HEK293 (cell line): ENCODE results near the gene NFKBIE.

ENCODE experiments used
- CTCF ChIP-seq: fragments of 450-650 bp; formaldehyde crosslinking; IDR thresholded peaks from 2 replicates; pipeline ENCODE4 v1.5.1; 2016; ENCODE audit warnings: missing biosample characterization, missing genetic modification characterization
- IKZF3 ChIP-seq: fragments of 450-650 bp; IDR thresholded peaks from 2 replicates; pipeline ENCODE4 v1.5.0; 2018; ENCODE audit warnings: missing biosample characterization, mild to moderate bottlenecking, missing genetic modification characterization, moderate library complexity
- KLF17 ChIP-seq: fragments of 450-650 bp; formaldehyde crosslinking; IDR thresholded peaks from 2 replicates; pipeline ENCODE4 v1.5.1; 2016; ENCODE audit warnings: missing biosample characterization, missing genetic modification characterization
- KLF8 ChIP-seq: fragments of 450-650 bp; formaldehyde crosslinking; IDR thresholded peaks from 2 replicates; pipeline ENCODE4 v1.5.1; 2016; ENCODE audit warnings: missing biosample characterization, missing genetic modification characterization
- PRDM2 ChIP-seq: fragments of 450-650 bp; formaldehyde crosslinking; IDR thresholded peaks from 2 replicates; pipeline ENCODE4 v1.5.1; 2016; ENCODE audit warnings: missing biosample characterization, missing genetic modification characterization, borderline replicate concordance
- REPIN1 ChIP-seq: fragments of 450-650 bp; formaldehyde crosslinking; IDR thresholded peaks from 2 replicates; pipeline ENCODE4 v1.5.1; 2017; ENCODE audit warnings: missing biosample characterization, missing genetic modification characterization, low read depth
- SP3 ChIP-seq: fragments of 450-650 bp; formaldehyde crosslinking; IDR thresholded peaks from 2 replicates; pipeline ENCODE4 v1.5.1; 2016; ENCODE audit warnings: missing biosample characterization, missing genetic modification characterization
- SP7 ChIP-seq: fragments of 450-650 bp; formaldehyde crosslinking; IDR thresholded peaks from 2 replicates; pipeline ENCODE4 v1.5.1; 2016; ENCODE audit warnings: missing biosample characterization, missing genetic modification characterization
- TCF7L2 ChIP-seq: IDR thresholded peaks from 2 replicates; pipeline ENCODE4 v1.6.1; 2011; ENCODE audit warnings: low read depth, mild to moderate bottlenecking, inconsistent platforms, low read length, moderate library complexity, borderline replicate concordance
- ZBTB8A ChIP-seq: fragments of 450-650 bp; formaldehyde crosslinking; IDR thresholded peaks from 2 replicates; pipeline ENCODE4 v1.5.1; 2016; ENCODE audit warnings: missing biosample characterization, missing genetic modification characterization
- ZNF10 ChIP-seq: fragments of 450-650 bp; formaldehyde crosslinking; IDR thresholded peaks from 2 replicates; pipeline ENCODE4 v1.5.1; 2017; ENCODE audit warnings: missing biosample characterization, missing genetic modification characterization
- ZNF138 ChIP-seq: fragments of 450-650 bp; formaldehyde crosslinking; IDR thresholded peaks from 2 replicates; pipeline ENCODE4 v1.5.1; 2016; ENCODE audit warnings: missing biosample characterization, missing genetic modification characterization, borderline replicate concordance
- ZNF223 ChIP-seq: fragments of 450-650 bp; formaldehyde crosslinking; IDR thresholded peaks from 2 replicates; pipeline ENCODE4 v1.5.1; 2016; ENCODE audit warnings: missing biosample characterization, missing genetic modification characterization
- ZNF23 ChIP-seq: fragments of 450-650 bp; formaldehyde crosslinking; IDR thresholded peaks from 2 replicates; pipeline ENCODE4 v1.5.1; 2016; ENCODE audit warnings: missing biosample characterization, missing genetic modification characterization, borderline replicate concordance
- ZNF302 ChIP-seq: fragments of 450-650 bp; formaldehyde crosslinking; IDR thresholded peaks from 2 replicates; pipeline ENCODE4 v1.5.1; 2016; ENCODE audit warnings: missing biosample characterization, missing genetic modification characterization, low read depth
- ZNF341 ChIP-seq: fragments of 450-650 bp; formaldehyde crosslinking; IDR thresholded peaks from 2 replicates; pipeline ENCODE4; 2016; ENCODE audit warnings: low read depth, missing biosample characterization, missing genetic modification characterization
- ZNF366 ChIP-seq: fragments of 450-650 bp; formaldehyde crosslinking; conservative IDR thresholded peaks from 2 replicates; pipeline ENCODE4 v1.5.1; 2016; ENCODE audit warnings: missing biosample characterization, missing genetic modification characterization
- ZNF48 ChIP-seq: fragments of 450-650 bp; formaldehyde crosslinking; IDR thresholded peaks from 2 replicates; pipeline ENCODE4 v1.5.1; 2016; ENCODE audit warnings: missing biosample characterization, missing genetic modification characterization
- ZNF529 ChIP-seq: fragments of 450-650 bp; formaldehyde crosslinking; IDR thresholded peaks from 2 replicates; pipeline ENCODE4 v1.5.1; 2017; ENCODE audit warnings: missing genetic modification characterization, missing biosample characterization; ENCODE audit not compliant: insufficient replicate concordance
- ZNF596 ChIP-seq: fragments of 450-650 bp; IDR thresholded peaks from 2 replicates; pipeline ENCODE4 v1.5.0; 2018; ENCODE audit warnings: missing biosample characterization, mild to moderate bottlenecking, missing genetic modification characterization, moderate library complexity
- ZNF777 ChIP-seq: fragments of 450-650 bp; formaldehyde crosslinking; IDR thresholded peaks from 2 replicates; pipeline ENCODE4 v1.5.1; 2017; ENCODE audit warnings: missing biosample characterization, missing genetic modification characterization, borderline replicate concordance
- ZXDB ChIP-seq: fragments of 450-650 bp; formaldehyde crosslinking; IDR thresholded peaks from 2 replicates; pipeline ENCODE4 v1.5.1; 2016; ENCODE audit warnings: missing biosample characterization, missing genetic modification characterization
- TF ChIP-seq, protein P1 (sequence below): fragments of 450-650 bp; formaldehyde crosslinking; IDR thresholded peaks from 2 replicates; pipeline ENCODE4; 2016; ENCODE audit warnings: missing biosample characterization, missing genetic modification characterization
- TF ChIP-seq, protein P2 (sequence below): fragments of 450-650 bp; formaldehyde crosslinking; IDR thresholded peaks from 2 replicates; pipeline ENCODE4 v1.5.1; 2017; ENCODE audit warnings: missing biosample characterization, missing genetic modification characterization
- TF ChIP-seq, protein P3 (sequence below): fragments of 450-650 bp; formaldehyde crosslinking; IDR thresholded peaks from 2 replicates; pipeline ENCODE4 v1.5.1; 2017; ENCODE audit warnings: missing biosample characterization, missing genetic modification characterization

Gene NFKBIE

GRCh38 chr6:44222486-44223318 is 42.6 kb downstream of the NFKBIE start (continued):
- TF ChIP-seq, protein P1, sequence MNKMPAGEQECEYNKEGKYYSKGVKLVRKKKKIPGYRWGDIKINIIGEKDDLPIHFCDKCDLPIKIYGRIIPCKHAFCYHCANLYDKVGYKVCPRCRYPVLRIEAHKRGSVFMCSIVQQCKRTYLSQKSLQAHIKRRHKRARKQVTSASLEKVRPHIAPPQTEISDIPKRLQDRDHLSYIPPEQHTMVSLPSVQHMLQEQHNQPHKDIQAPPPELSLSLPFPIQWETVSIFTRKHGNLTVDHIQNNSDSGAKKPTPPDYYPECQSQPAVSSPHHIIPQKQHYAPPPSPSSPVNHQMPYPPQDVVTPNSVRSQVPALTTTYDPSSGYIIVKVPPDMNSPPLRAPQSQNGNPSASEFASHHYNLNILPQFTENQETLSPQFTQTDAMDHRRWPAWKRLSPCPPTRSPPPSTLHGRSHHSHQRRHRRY = 0 out of 2 replicates have a peak, but pooled peaks have one; percentile 24
- TF ChIP-seq ZNF777 (tag by site-specific recombination) (0 out of 2 replicates have a peak, but pooled peaks have one; percentile 21), ZNF529 (tag by site-specific recombination) (no peak), ZNF48 (tag by site-specific recombination) (no peak), ZNF341 (tag by site-specific recombination) (peak; percentile 97), PRDM2 (tag by site-specific recombination) (no peak), IKZF3 (tag by site-specific recombination) (peak; percentile 52), REPIN1 (tag by site-specific recombination) (no peak; the same call in 1 of the 2 replicates), CTCF (tag by site-specific recombination) (peak; percentile 49; the same call in 1 of the 2 replicates), KLF8 (no peak), TCF7L2 (no peak), ZNF596 (tag by site-specific recombination) (no peak), ZBTB8A (tag by site-specific recombination) (peak; percentile 29), ZNF366 (tag by site-specific recombination) (peak; percentile 43; the same call in 1 of the 2 replicates), ZNF138 (tag by site-specific recombination) (no peak), ZNF223 (tag by site-specific recombination) (no peak), ZNF23 (no peak), SP7 (tag by site-specific recombination) (peak; percentile 31; the same call in 1 of the 2 replicates), SP3 (0 out of 2 replicates have a peak, but pooled peaks have one; percentile 32), ZNF302 (tag by site-specific recombination) (no peak), ZNF10 (no peak), ZXDB (tag by site-specific recombination) (peak; percentile 59; the same call in 1 of the 2 replicates), KLF17 (tag by site-specific recombination) (0 out of 2 replicates have a peak, but pooled peaks have one; percentile 13)
- TF ChIP-seq, protein P2, sequence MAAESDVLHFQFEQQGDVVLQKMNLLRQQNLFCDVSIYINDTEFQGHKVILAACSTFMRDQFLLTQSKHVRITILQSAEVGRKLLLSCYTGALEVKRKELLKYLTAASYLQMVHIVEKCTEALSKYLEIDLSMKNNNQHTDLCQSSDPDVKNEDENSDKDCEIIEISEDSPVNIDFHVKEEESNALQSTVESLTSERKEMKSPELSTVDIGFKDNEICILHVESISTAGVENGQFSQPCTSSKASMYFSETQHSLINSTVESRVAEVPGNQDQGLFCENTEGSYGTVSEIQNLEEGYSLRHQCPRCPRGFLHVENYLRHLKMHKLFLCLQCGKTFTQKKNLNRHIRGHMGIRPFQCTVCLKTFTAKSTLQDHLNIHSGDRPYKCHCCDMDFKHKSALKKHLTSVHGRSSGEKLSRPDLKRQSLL = no peak
- TF ChIP-seq, protein P3, sequence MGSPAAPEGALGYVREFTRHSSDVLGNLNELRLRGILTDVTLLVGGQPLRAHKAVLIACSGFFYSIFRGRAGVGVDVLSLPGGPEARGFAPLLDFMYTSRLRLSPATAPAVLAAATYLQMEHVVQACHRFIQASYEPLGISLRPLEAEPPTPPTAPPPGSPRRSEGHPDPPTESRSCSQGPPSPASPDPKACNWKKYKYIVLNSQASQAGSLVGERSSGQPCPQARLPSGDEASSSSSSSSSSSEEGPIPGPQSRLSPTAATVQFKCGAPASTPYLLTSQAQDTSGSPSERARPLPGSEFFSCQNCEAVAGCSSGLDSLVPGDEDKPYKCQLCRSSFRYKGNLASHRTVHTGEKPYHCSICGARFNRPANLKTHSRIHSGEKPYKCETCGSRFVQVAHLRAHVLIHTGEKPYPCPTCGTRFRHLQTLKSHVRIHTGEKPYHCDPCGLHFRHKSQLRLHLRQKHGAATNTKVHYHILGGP (tag by site-specific recombination) = no peak
